GM23338 (cell line): ENCODE data around the gene MAP1LC3B. TPM values are rescaled to one million over a fixed set of nuclear protein-coding genes. Genes with fewer than 3 reads are reported as not detected.

Source experiments
- ATAC-seq: fragments of 200-7000 bp; cut with Tn5 transposase; 3 replicates; pipeline ENCODE4 v1.9.1; 2020
- DNase-seq: peaks from one replicate; pipeline ENCODE4 v3.0.0-alpha.2; 2015; ENCODE audit warnings: low spot score
- H2AFZ ChIP-seq: fragments of 200-600 bp; sonication (generic); 2 replicates; pipeline ENCODE4 v1.8.0; 2016; ENCODE audit warnings: antibody characterized with exemption, mild to moderate bottlenecking, moderate library complexity
- H3F3A ChIP-seq: fragments of 200-600 bp; sonication (generic); replicated peaks from 2 replicates; pipeline ENCODE4 v1.8.0; 2017; ENCODE audit warnings: antibody characterized with exemption, mixed run types, low read depth
- H3K27ac ChIP-seq: fragments of 200-600 bp; sonication (generic); 2 replicates; pipeline ENCODE4 v1.6.1; 2016; ENCODE audit warnings: low read depth
- H3K27me3 ChIP-seq: fragments of 200-600 bp; sonication (generic); 2 replicates; pipeline ENCODE4 v1.8.0; 2016; ENCODE audit warnings: mild to moderate bottlenecking, mixed run types, moderate library complexity; ENCODE audit not compliant: insufficient read depth
- H3K36me3 ChIP-seq: fragments of 200-600 bp; sonication (generic); 2 replicates; pipeline ENCODE4 v1.8.0; 2016; ENCODE audit warnings: mild to moderate bottlenecking; ENCODE audit not compliant: insufficient read depth
- H3K4me1 ChIP-seq: fragments of 200-600 bp; sonication (generic); 2 replicates; pipeline ENCODE4 v1.8.0; 2016; ENCODE audit warnings: mild to moderate bottlenecking, moderate library complexity; ENCODE audit not compliant: insufficient read depth
- H3K4me2 ChIP-seq: fragments of 200-600 bp; sonication (generic); 2 replicates; pipeline ENCODE4 v1.7.1; 2017; ENCODE audit warnings: mixed run types
- H3K4me3 ChIP-seq: fragments of 200-600 bp; sonication (generic); 2 replicates; pipeline ENCODE4 v1.6.1; 2016; ENCODE audit warnings: mixed run types
- H3K79me2 ChIP-seq: fragments of 200-600 bp; sonication (generic); replicated peaks from 2 replicates; pipeline ENCODE4 v1.8.0; 2017; ENCODE audit warnings: mild to moderate bottlenecking; ENCODE audit not compliant: insufficient read depth
- H3K9me2 ChIP-seq: fragments of 200-600 bp; sonication (generic); 2 replicates; pipeline ENCODE4 v1.8.0; 2017; ENCODE audit not compliant: insufficient read depth
- H4K20me1 ChIP-seq: fragments of 200-600 bp; sonication (generic); replicated peaks from 2 replicates; pipeline ENCODE4 v1.8.0; 2017; ENCODE audit warnings: mild to moderate bottlenecking; ENCODE audit not compliant: insufficient read depth
- H3K27ac Mint-ChIP-seq: 2 replicates; pipeline ENCODE4 v1.8.0; 2020; ENCODE audit warnings: inconsistent platforms, mild to moderate bottlenecking, moderate library complexity, mixed read lengths
- H3K27me3 Mint-ChIP-seq: 3 replicates; pipeline ENCODE4 v1.8.0; 2022; ENCODE audit warnings: low read depth, mild to moderate bottlenecking, moderate library complexity, mixed read lengths, inconsistent platforms; ENCODE audit not compliant: insufficient read depth, poor library complexity
- H3K36me3 Mint-ChIP-seq: 3 replicates; pipeline ENCODE4 v1.8.0; 2021; ENCODE audit warnings: low read depth, mild to moderate bottlenecking, inconsistent platforms, moderate library complexity, mixed read lengths
- H3K4me1 Mint-ChIP-seq: 3 replicates; pipeline ENCODE4 v1.8.0; 2020; ENCODE audit warnings: mild to moderate bottlenecking, inconsistent platforms, mixed read lengths
- H3K4me3 Mint-ChIP-seq: 3 replicates; pipeline ENCODE4 v1.8.0; 2021; ENCODE audit warnings: moderate library complexity, mild to moderate bottlenecking, inconsistent platforms, mixed read lengths
- H3K9me3 Mint-ChIP-seq: 3 replicates; pipeline ENCODE4 v1.8.0; 2020; ENCODE audit warnings: moderate library complexity, mild to moderate bottlenecking, inconsistent platforms, mixed read lengths
- EZH2phosphoT487 ChIP-seq: fragments of 200-600 bp; sonication (generic); IDR thresholded peaks from one replicate; pipeline ENCODE4 v1.8.1; 2018; ENCODE audit warnings: antibody characterized with exemption; ENCODE audit not compliant: unreplicated experiment
- JUNB ChIP-seq: IDR thresholded peaks from one replicate; pipeline ENCODE4 v1.6.1; 2016; ENCODE audit warnings: antibody characterized with exemption; ENCODE audit not compliant: unreplicated experiment
- NANOG ChIP-seq: IDR thresholded peaks from 2 replicates; pipeline ENCODE4 v1.6.1; 2016; ENCODE audit warnings: antibody characterized with exemption, borderline replicate concordance
- POLR2AphosphoS5 ChIP-seq: IDR thresholded peaks from 2 replicates; pipeline ENCODE4 v1.6.1; 2016; ENCODE audit warnings: antibody characterized with exemption, low read depth
- STAT1 ChIP-seq: IDR thresholded peaks from one replicate; pipeline ENCODE4 v1.6.1; 2016; ENCODE audit warnings: antibody characterized with exemption; ENCODE audit not compliant: unreplicated experiment
- ZNF114 ChIP-seq: fragments of 250-450 bp; sonication (Bioruptor Pico); IDR thresholded peaks from 2 replicates; pipeline ENCODE4 v1.5.0; 2020; ENCODE audit warnings: mild to moderate bottlenecking, moderate library complexity
- ZNF331 ChIP-seq: fragments of 250-450 bp; sonication (Bioruptor Pico); IDR thresholded peaks from 2 replicates; pipeline ENCODE4 v1.5.0; 2020; ENCODE audit warnings: low read depth, mild to moderate bottlenecking, moderate library complexity
- polyA plus RNA-seq: library from polyadenylated mRNA; unstranded; fragments of >200 nt; fragmentation: Nextera tagmentation; extraction: Ambion mirVana; gene quantifications from 2 replicates; pipeline ENCODE4 v1.2.1, GENCODE V29; 2016
- total RNA-seq: library from RNA; depleted of rRNA; stranded (reverse); fragments of >200 nt; shearing (Covaris generic); gene quantifications from 2 replicates; pipeline ENCODE4 v1.2.3, GENCODE V29; 2014
- TF ChIP-seq, protein P1 (sequence below): IDR thresholded peaks from 2 replicates; pipeline ENCODE4 v1.6.1; 2016; ENCODE audit warnings: antibody characterized with exemption
- TF ChIP-seq, protein P2 (sequence below): IDR thresholded peaks from one replicate; pipeline ENCODE4 v1.6.1; 2018; ENCODE audit warnings: antibody characterized with exemption; ENCODE audit not compliant: unreplicated experiment
- TF ChIP-seq, protein P3 (sequence below): fragments of 250-450 bp; sonication (Bioruptor Pico); IDR thresholded peaks from 2 replicates; pipeline ENCODE4 v1.5.0; 2020; ENCODE audit warnings: mild to moderate bottlenecking, moderate library complexity
- TF ChIP-seq, protein P4 (sequence below), 2 experiments: fragments of 200-600 bp in 1 of 2; sonication (generic) in 1 of 2; conservative IDR thresholded peaks; 2 replicates each; pipeline versions ENCODE4 v1.5.1 to v1.6.1; 2016 to 2017; ENCODE audit warnings: antibody characterized with exemption in 2 of 2, low read depth in 2 of 2, mild to moderate bottlenecking in 2 of 2, moderate library complexity in 1 of 2

MAP1LC3B gene
- total and polyA plus RNA-seq, 2 experiments from 2014 or later: 35.9 to 80.2 TPM

DNA sequence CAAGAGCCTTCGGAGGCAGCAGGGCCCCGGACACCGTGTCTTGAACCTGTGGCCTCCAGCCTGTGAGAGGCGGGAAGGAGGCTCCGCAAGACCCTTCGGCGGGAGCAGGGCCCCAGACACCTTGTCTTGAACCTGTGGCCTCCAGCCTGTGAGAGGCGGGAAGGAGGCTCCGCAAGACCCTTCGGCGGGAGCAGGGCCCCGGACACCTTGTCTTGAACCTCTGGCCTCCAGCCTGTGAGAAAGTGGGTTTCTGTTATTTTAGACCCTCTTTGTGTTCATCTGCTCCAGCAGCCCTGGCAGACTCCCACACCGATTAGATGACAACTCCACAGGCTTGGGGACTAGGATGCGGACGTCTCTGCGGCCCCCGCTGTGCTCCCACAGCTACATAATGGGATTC is 38.5 kb upstream of the MAP1LC3B start:
- H3K79me2 ChIP-seq: peaks cover 12% of the 10 kb centered on the region; the same call in 1 of the 2 replicates
- no peaks in the 10 kb centered on the region; the same call in 1 of the 2 replicates for H3K36me3 ChIP-seq
- Mint-ChIP-seq H3K27ac (no peak overlapping the region), H3K4me1 (no peaks in the 10 kb centered on the region), H3K36me3 (peaks cover 3% of the 10 kb centered on the region; the same call in 1 of the 3 replicates), H3K4me3 (no peak overlapping the region), H3K9me3 (no peaks in the 10 kb centered on the region), H3K27me3 (peaks cover 5% of the 10 kb centered on the region)
- no peak for DNase-seq
- no peak overlapping the region; the same call in 1 of the 2 replicates for H3K27ac ChIP-seq
- peaks cover 11% of the 10 kb centered on the region; the same call in 1 of the 2 replicates for H4K20me1 ChIP-seq
- TF ChIP-seq, protein P1, sequence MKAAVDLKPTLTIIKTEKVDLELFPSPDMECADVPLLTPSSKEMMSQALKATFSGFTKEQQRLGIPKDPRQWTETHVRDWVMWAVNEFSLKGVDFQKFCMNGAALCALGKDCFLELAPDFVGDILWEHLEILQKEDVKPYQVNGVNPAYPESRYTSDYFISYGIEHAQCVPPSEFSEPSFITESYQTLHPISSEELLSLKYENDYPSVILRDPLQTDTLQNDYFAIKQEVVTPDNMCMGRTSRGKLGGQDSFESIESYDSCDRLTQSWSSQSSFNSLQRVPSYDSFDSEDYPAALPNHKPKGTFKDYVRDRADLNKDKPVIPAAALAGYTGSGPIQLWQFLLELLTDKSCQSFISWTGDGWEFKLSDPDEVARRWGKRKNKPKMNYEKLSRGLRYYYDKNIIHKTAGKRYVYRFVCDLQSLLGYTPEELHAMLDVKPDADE: no peak
- TF ChIP-seq STAT1: no peak
- TF ChIP-seq ZNF114 (CRISPR knock-in tag): no peak
- TF ChIP-seq, protein P2, sequence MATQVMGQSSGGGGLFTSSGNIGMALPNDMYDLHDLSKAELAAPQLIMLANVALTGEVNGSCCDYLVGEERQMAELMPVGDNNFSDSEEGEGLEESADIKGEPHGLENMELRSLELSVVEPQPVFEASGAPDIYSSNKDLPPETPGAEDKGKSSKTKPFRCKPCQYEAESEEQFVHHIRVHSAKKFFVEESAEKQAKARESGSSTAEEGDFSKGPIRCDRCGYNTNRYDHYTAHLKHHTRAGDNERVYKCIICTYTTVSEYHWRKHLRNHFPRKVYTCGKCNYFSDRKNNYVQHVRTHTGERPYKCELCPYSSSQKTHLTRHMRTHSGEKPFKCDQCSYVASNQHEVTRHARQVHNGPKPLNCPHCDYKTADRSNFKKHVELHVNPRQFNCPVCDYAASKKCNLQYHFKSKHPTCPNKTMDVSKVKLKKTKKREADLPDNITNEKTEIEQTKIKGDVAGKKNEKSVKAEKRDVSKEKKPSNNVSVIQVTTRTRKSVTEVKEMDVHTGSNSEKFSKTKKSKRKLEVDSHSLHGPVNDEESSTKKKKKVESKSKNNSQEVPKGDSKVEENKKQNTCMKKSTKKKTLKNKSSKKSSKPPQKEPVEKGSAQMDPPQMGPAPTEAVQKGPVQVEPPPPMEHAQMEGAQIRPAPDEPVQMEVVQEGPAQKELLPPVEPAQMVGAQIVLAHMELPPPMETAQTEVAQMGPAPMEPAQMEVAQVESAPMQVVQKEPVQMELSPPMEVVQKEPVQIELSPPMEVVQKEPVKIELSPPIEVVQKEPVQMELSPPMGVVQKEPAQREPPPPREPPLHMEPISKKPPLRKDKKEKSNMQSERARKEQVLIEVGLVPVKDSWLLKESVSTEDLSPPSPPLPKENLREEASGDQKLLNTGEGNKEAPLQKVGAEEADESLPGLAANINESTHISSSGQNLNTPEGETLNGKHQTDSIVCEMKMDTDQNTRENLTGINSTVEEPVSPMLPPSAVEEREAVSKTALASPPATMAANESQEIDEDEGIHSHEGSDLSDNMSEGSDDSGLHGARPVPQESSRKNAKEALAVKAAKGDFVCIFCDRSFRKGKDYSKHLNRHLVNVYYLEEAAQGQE: no peak
- TF ChIP-seq ZNF331 (CRISPR knock-in tag): no peak
- no peak for TF ChIP-seq JUNB
- TF ChIP-seq EZH2phosphoT487: no peak
- no peak for TF ChIP-seq POLR2AphosphoS5
- TF ChIP-seq, protein P3, sequence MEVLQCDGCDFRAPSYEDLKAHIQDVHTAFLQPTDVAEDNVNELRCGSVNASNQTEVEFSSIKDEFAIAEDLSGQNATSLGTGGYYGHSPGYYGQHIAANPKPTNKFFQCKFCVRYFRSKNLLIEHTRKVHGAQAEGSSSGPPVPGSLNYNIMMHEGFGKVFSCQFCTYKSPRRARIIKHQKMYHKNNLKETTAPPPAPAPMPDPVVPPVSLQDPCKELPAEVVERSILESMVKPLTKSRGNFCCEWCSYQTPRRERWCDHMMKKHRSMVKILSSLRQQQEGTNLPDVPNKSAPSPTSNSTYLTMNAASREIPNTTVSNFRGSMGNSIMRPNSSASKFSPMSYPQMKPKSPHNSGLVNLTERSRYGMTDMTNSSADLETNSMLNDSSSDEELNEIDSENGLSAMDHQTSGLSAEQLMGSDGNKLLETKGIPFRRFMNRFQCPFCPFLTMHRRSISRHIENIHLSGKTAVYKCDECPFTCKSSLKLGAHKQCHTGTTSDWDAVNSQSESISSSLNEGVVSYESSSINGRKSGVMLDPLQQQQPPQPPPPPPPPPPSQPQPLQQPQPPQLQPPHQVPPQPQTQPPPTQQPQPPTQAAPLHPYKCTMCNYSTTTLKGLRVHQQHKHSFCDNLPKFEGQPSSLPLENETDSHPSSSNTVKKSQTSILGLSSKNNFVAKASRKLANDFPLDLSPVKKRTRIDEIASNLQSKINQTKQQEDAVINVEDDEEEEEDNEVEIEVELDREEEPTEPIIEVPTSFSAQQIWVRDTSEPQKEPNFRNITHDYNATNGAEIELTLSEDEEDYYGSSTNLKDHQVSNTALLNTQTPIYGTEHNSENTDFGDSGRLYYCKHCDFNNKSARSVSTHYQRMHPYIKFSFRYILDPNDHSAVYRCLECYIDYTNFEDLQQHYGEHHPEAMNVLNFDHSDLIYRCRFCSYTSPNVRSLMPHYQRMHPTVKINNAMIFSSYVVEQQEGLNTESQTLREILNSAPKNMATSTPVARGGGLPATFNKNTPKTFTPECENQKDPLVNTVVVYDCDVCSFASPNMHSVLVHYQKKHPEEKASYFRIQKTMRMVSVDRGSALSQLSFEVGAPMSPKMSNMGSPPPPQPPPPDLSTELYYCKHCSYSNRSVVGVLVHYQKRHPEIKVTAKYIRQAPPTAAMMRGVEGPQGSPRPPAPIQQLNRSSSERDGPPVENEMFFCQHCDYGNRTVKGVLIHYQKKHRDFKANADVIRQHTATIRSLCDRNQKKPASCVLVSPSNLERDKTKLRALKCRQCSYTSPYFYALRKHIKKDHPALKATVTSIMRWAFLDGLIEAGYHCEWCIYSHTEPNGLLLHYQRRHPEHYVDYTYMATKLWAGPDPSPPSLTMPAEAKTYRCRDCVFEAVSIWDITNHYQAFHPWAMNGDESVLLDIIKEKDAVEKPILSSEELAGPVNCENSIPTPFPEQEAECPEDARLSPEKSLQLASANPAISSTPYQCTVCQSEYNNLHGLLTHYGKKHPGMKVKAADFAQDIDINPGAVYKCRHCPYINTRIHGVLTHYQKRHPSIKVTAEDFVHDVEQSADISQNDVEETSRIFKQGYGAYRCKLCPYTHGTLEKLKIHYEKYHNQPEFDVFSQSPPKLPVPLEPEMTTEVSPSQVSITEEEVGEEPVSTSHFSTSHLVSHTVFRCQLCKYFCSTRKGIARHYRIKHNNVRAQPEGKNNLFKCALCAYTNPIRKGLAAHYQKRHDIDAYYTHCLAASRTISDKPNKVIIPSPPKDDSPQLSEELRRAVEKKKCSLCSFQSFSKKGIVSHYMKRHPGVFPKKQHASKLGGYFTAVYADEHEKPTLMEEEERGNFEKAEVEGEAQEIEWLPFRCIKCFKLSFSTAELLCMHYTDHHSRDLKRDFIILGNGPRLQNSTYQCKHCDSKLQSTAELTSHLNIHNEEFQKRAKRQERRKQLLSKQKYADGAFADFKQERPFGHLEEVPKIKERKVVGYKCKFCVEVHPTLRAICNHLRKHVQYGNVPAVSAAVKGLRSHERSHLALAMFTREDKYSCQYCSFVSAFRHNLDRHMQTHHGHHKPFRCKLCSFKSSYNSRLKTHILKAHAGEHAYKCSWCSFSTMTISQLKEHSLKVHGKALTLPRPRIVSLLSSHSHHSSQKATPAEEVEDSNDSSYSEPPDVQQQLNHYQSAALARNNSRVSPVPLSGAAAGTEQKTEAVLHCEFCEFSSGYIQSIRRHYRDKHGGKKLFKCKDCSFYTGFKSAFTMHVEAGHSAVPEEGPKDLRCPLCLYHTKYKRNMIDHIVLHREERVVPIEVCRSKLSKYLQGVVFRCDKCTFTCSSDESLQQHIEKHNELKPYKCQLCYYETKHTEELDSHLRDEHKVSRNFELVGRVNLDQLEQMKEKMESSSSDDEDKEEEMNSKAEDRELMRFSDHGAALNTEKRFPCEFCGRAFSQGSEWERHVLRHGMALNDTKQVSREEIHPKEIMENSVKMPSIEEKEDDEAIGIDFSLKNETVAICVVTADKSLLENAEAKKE (CRISPR knock-in tag): no peak
- no peak for TF ChIP-seq NANOG
- TF ChIP-seq, protein P4, sequence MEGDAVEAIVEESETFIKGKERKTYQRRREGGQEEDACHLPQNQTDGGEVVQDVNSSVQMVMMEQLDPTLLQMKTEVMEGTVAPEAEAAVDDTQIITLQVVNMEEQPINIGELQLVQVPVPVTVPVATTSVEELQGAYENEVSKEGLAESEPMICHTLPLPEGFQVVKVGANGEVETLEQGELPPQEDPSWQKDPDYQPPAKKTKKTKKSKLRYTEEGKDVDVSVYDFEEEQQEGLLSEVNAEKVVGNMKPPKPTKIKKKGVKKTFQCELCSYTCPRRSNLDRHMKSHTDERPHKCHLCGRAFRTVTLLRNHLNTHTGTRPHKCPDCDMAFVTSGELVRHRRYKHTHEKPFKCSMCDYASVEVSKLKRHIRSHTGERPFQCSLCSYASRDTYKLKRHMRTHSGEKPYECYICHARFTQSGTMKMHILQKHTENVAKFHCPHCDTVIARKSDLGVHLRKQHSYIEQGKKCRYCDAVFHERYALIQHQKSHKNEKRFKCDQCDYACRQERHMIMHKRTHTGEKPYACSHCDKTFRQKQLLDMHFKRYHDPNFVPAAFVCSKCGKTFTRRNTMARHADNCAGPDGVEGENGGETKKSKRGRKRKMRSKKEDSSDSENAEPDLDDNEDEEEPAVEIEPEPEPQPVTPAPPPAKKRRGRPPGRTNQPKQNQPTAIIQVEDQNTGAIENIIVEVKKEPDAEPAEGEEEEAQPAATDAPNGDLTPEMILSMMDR (conservative IDR thresholded peaks at IDR 0.05; ENCODE audit: low read depth in 2 of 2): no peak
- H3K9me2 ChIP-seq: no peaks in the 10 kb centered on the region
- no peaks in the 10 kb centered on the region for H3K27me3 ChIP-seq
- no peak overlapping the region for H3K4me3 ChIP-seq
- ATAC-seq: no peak
- no peaks in the 10 kb centered on the region for H3K4me1 ChIP-seq
- H3K4me2 ChIP-seq: no peak overlapping the region
- no peaks in the 10 kb centered on the region for H3F3A ChIP-seq
- no peak overlapping the region for H2AFZ ChIP-seq
